Measurements from ENCODE around the gene FNIP2.

DNA sequence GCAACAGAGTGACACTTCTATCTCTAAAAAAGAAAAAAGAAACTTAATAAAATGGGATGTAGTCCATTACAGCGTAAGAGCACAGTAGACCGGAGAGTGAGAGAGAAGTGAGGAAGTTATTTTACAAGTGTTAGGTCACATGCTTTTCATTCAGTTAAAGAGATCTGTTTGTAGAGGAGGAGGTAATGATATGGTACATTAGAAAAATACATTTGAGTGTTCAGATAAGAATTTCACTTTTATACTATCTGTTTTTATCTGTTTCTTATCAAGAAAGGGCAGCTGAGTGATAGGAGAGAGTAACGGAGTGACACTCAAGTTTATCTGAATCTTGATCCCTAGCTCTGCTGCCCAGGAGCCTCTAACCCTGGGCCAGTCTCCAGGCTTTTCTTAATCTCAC, 38.9 kb downstream of the FNIP2 start:
- TF ChIP-seq, protein P1, sequence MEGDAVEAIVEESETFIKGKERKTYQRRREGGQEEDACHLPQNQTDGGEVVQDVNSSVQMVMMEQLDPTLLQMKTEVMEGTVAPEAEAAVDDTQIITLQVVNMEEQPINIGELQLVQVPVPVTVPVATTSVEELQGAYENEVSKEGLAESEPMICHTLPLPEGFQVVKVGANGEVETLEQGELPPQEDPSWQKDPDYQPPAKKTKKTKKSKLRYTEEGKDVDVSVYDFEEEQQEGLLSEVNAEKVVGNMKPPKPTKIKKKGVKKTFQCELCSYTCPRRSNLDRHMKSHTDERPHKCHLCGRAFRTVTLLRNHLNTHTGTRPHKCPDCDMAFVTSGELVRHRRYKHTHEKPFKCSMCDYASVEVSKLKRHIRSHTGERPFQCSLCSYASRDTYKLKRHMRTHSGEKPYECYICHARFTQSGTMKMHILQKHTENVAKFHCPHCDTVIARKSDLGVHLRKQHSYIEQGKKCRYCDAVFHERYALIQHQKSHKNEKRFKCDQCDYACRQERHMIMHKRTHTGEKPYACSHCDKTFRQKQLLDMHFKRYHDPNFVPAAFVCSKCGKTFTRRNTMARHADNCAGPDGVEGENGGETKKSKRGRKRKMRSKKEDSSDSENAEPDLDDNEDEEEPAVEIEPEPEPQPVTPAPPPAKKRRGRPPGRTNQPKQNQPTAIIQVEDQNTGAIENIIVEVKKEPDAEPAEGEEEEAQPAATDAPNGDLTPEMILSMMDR (IDR thresholded peaks at IDR 0.05): no peak
- TF ChIP-seq POLR2A (IDR thresholded peaks at IDR 0.05): no peak

All from heart left ventricle (tissue), 13 donors.